SK-N-SH (cell line): Measurements from ENCODE around the gene MAPKAP1. TPM values are rescaled to one million over a fixed set of nuclear protein-coding genes. Genes with fewer than 3 reads are reported as not detected.

ENCODE experiments used
- CTCF ChIA-PET: fragments of 300-600, 350-600 bp; formaldehyde crosslinking; extraction: SDS; loops from one replicate; lab custom pipeline; 2021; lab: Yijun Ruan, JAX
- POLR2A ChIA-PET: fragments of 350-600 bp; sonication (Branson Sonifier 250); formaldehyde crosslinking; extraction: SDS; loops from one replicate; lab custom pipeline; 2020; ENCODE audit warnings: antibody characterized with exemption, inconsistent platforms; lab: Yijun Ruan, JAX
- DNase-seq: peaks from one replicate; pipeline ENCODE4 v3.0.0; 2012
- H2AFZ ChIP-seq: fragments of 200-600 bp; sonication (generic); 2 replicates; pipeline ENCODE4 v1.8.1; 2016; ENCODE audit warnings: antibody characterized with exemption, mild to moderate bottlenecking, low read depth
- H3F3A ChIP-seq: fragments of 200-600 bp; sonication (generic); replicated peaks from 2 replicates; pipeline ENCODE3; 2016; ENCODE audit warnings: antibody characterized with exemption, mild to moderate bottlenecking; ENCODE audit not compliant: insufficient read depth
- H3K27ac ChIP-seq, 2 experiments: fragments of 200-500 bp in 1 of 2; fragments of 200-600 bp in 1 of 2; sonication (Bioruptor generic) in 1 of 2; sonication (generic), shearing (Covaris generic) in 1 of 2; 2 replicates each; pipeline versions ENCODE4 v1.5.1 to v1.6.1; 2014 to 2016; ENCODE audit warnings: low read depth in 2 of 2, inconsistent platforms in 1 of 2, low read length in 1 of 2, mild to moderate bottlenecking in 1 of 2, mixed read lengths in 1 of 2
- H3K27me3 ChIP-seq: fragments of 200-600 bp; sonication (generic), shearing (Covaris generic); 2 replicates; pipeline ENCODE4 v1.6.1; 2016; ENCODE audit warnings: mixed run types; ENCODE audit not compliant: insufficient read depth
- H3K36me3 ChIP-seq, 2 experiments: fragments of 200-500 bp in 1 of 2; fragments of 200-600 bp in 1 of 2; sonication (Bioruptor generic) in 1 of 2; sonication (generic) in 1 of 2; replicated peaks in 1 of 2; 2 replicates each; pipeline versions ENCODE3 to v1.5.1; 2014 to 2016; ENCODE audit warnings: low read length in 1 of 2, mild to moderate bottlenecking in 1 of 2; ENCODE audit not compliant: insufficient read depth in 2 of 2, control insufficient read depth in 1 of 2
- H3K4me1 ChIP-seq, 2 experiments: fragments of 200-500 bp in 1 of 2; fragments of 200-600 bp in 1 of 2; sonication (Bioruptor generic) in 1 of 2; sonication (generic), shearing (Covaris generic) in 1 of 2; 2 replicates each; pipeline versions ENCODE4 v1.5.1 to v1.6.1; 2014 to 2016; ENCODE audit warnings: low read depth in 1 of 2, low read length in 1 of 2, mixed run types in 1 of 2; ENCODE audit not compliant: insufficient read depth in 2 of 2, control insufficient read depth in 1 of 2
- H3K4me2 ChIP-seq: fragments of 200-600 bp; sonication (generic), shearing (Covaris generic); 2 replicates; pipeline ENCODE4 v1.6.1; 2017; ENCODE audit warnings: mixed run types
- H3K4me3 ChIP-seq, 2 experiments: fragments of 200-500 bp in 1 of 2; fragments of 200-600 bp in 1 of 2; sonication (Bioruptor generic) in 1 of 2; sonication (generic), shearing (Covaris generic) in 1 of 2; 2 replicates each; pipeline versions ENCODE4 v1.5.1 to v1.8.1; 2014 to 2016; ENCODE audit warnings: low read depth in 2 of 2, inconsistent platforms in 1 of 2, low read length in 1 of 2, mild to moderate bottlenecking in 1 of 2, mixed read lengths in 1 of 2, moderate library complexity in 1 of 2
- H3K79me2 ChIP-seq: fragments of 200-600 bp; sonication (generic); 2 replicates; pipeline ENCODE4 v1.8.1; 2017; ENCODE audit warnings: mild to moderate bottlenecking; ENCODE audit not compliant: insufficient read depth
- H3K9ac ChIP-seq: fragments of 200-600 bp; sonication (generic); 2 replicates; pipeline ENCODE4 v1.6.1; 2017; ENCODE audit warnings: mixed run types
- H3K9me2 ChIP-seq: fragments of 200-600 bp; sonication (generic); 2 replicates; pipeline ENCODE4 v1.6.1; 2017; ENCODE audit warnings: mixed run types
- H3K9me3 ChIP-seq: fragments of 200-600 bp; sonication (generic); 2 replicates; pipeline ENCODE4 v1.6.1; 2017; ENCODE audit warnings: mixed run types, mild to moderate bottlenecking, moderate library complexity
- H4K20me1 ChIP-seq: fragments of 200-600 bp; sonication (generic); 2 replicates; pipeline ENCODE4 v1.6.1; 2017; ENCODE audit warnings: mild to moderate bottlenecking, mixed run types; ENCODE audit not compliant: insufficient read depth
- GABPA ChIP-seq: IDR thresholded peaks from 2 replicates; pipeline ENCODE4 v1.4.0; 2012; ENCODE audit warnings: low read depth, mild to moderate bottlenecking
- JUND ChIP-seq: IDR thresholded peaks from 2 replicates; pipeline ENCODE4 v1.4.0; 2012
- MEF2A ChIP-seq: IDR thresholded peaks from 2 replicates; pipeline ENCODE4 v1.4.0; 2012; ENCODE audit warnings: low read depth, borderline replicate concordance
- RAD21 ChIP-seq: IDR thresholded peaks from 2 replicates; pipeline ENCODE4 v1.6.1; 2012; ENCODE audit warnings: mild to moderate bottlenecking, low read length
- RCOR1 ChIP-seq: fragments of 150-350 bp; IDR thresholded peaks from 2 replicates; pipeline ENCODE4 v1.6.1; 2017; ENCODE audit warnings: antibody characterized with exemption, low read length
- REST ChIP-seq: IDR thresholded peaks from 2 replicates; pipeline ENCODE4 v1.6.1; 2012; ENCODE audit warnings: mild to moderate bottlenecking, low read depth, low read length, moderate library complexity
- RFX5 ChIP-seq: IDR thresholded peaks from 2 replicates; pipeline ENCODE4 v1.6.1; 2012; ENCODE audit warnings: mild to moderate bottlenecking, improper control_type of control experiment, low read length
- USF2 ChIP-seq: fragments of 150-350 bp; IDR thresholded peaks from 2 replicates; pipeline ENCODE4 v1.6.1; 2017; ENCODE audit warnings: antibody characterized with exemption, low read length, low read depth, borderline replicate concordance
- WGBS: methylation state at CpG from one replicate; pipeline ENCODE4 v1.1.6; 2017; ENCODE audit warnings: low lambda C conversion rate; 5-methylcytosine and 5-hydroxymethylcytosine counted together
- polyA plus RNA-seq, 3 experiments: library from polyadenylated mRNA; depleted of rRNA; stranded (reverse); fragments of >200 nt; gene quantifications; 2 replicates each; pipeline ENCODE4 v1.2.3, GENCODE V29; 2012

Gene MAPKAP1
- polyA plus RNA-seq, 1 of the 3 experiments (the other 2 are of a cell fraction): 117 TPM

- no peak overlapping the region for H3K27ac ChIP-seq
- H3K27me3 ChIP-seq: no peaks in the 10 kb centered on the region
- H3F3A ChIP-seq: peaks cover 10% of the 10 kb centered on the region
- WGBS: 71% methylated on average over 1 of the region's 1 CpG
- H3K9me2 ChIP-seq: no peaks in the 10 kb centered on the region
- H3K4me1 ChIP-seq: no peaks in the 10 kb centered on the region
- H4K20me1 ChIP-seq: no peaks in the 10 kb centered on the region
- peaks cover 20% of the 10 kb centered on the region for H3K9me3 ChIP-seq
- H3K79me2 ChIP-seq: no peaks in the 10 kb centered on the region
- no peak overlapping the region for H3K4me2 ChIP-seq
- H3K9ac ChIP-seq: no peak overlapping the region
- TF ChIP-seq RAD21 (no peak), GABPA (no peak), USF2 (no peak), MEF2A (no peak), REST (no peak), RFX5 (no peak), RCOR1 (no peak), JUND (no peak)
- TF ChIP-seq, all 33 proteins: peak for 0
- CTCF ChIA-PET: no interaction called here
- Histone ChIP-seq H3K4me3 (no peak overlapping the region), H2AFZ (no peak overlapping the region), H3K36me3 (peaks cover 10 to 26% of the 10 kb centered on the region in 2 experiments)
- POLR2A ChIA-PET: no interaction called here
- DNase-seq: no peak
These were observed 251.9 kb downstream of the MAPKAP1 start for GRCh38 chr9:125455132-125455531.

- Histone ChIP-seq H3K4me3 (no peak overlapping the region), H3K9ac (no peak overlapping the region), H3K4me2 (no peak overlapping the region), H3K9me3 (no peaks in the 10 kb centered on the region), H3K79me2 (no peaks in the 10 kb centered on the region), H3K4me1 (no peaks in the 10 kb centered on the region; a peak in 1 of 4 replicates), H3K27me3 (no peaks in the 10 kb centered on the region), H2AFZ (no peak overlapping the region), H4K20me1 (0 out of 2 replicates have a peak, but pooled peaks cover 5% of the 10 kb centered on the region), H3F3A (no peaks in the 10 kb centered on the region), H3K9me2 (no peaks in the 10 kb centered on the region), H3K27ac (no peak overlapping the region), H3K36me3 (peaks cover 0 to 25% of the 10 kb centered on the region in 2 experiments)
- ChIA-PET CTCF (interaction anchor here (0.7 to 1.2 kb wide), 2 partner anchors 40 to 490 kb away, joined by 3 to 4 read pairs; no protein-coding TSS in a partner anchor), POLR2A (no interaction called here)
- DNase-seq: no peak
- WGBS: 97% methylated on average over 18 of the region's 18 CpGs
- TF ChIP-seq USF2: no peak
These were observed 259.7 kb downstream of the MAPKAP1 start for GRCh38 chr9:125447202-125447802.
